ENCODE data around the gene TNMD.

DNA sequence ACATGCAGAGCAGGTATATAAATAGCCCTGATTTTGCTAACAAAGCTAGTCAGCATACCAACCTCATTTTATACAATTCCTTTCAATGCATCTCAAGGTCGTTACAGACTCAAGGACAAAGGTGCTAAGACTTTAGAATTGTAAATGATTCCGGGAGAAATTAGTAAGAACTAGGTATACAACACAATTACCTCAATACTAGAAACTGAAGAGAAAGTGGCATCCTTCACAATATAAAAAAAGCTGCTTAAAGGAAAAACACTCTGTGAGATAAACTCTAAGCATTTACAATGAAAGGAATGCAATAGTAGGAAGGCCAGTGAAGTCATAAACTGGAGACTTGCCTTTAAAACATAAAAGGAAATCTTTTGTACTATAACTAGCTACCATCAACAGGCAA is 11.9 kb downstream of the TNMD start:
- TF ChIP-seq, protein P1, sequence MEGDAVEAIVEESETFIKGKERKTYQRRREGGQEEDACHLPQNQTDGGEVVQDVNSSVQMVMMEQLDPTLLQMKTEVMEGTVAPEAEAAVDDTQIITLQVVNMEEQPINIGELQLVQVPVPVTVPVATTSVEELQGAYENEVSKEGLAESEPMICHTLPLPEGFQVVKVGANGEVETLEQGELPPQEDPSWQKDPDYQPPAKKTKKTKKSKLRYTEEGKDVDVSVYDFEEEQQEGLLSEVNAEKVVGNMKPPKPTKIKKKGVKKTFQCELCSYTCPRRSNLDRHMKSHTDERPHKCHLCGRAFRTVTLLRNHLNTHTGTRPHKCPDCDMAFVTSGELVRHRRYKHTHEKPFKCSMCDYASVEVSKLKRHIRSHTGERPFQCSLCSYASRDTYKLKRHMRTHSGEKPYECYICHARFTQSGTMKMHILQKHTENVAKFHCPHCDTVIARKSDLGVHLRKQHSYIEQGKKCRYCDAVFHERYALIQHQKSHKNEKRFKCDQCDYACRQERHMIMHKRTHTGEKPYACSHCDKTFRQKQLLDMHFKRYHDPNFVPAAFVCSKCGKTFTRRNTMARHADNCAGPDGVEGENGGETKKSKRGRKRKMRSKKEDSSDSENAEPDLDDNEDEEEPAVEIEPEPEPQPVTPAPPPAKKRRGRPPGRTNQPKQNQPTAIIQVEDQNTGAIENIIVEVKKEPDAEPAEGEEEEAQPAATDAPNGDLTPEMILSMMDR (IDR thresholded peaks at IDR 0.05), result no peak
- TF ChIP-seq POLR2A (IDR thresholded peaks at IDR 0.05), result no peak

Data from vagina (tissue), 2 donors.